HG03159 (cell line): ENCODE measurements around the gene CDK11A.
A peak's percentile ranks its signal among the peaks of the same experiment; 100 is the strongest.
"Not testable (repeated sequence)": the region's sequence is repeated elsewhere in the genome, so short reads cannot be mapped to it uniquely, and the experiment has no call there.

Experiments used
- ATAC-seq: cut with Tn5 transposase; IDR thresholded peaks from one replicate; pipeline ENCODE4 v1.9.1; 2021; ENCODE audit warnings: mild to moderate bottlenecking, moderate library complexity; ENCODE audit not compliant: unreplicated experiment

The CDK11A gene

GRCh38 chr1:1664318-1664717, 59.8 kb downstream of the CDK11A start:
- ATAC-seq: not testable (repeated sequence)

DNA sequence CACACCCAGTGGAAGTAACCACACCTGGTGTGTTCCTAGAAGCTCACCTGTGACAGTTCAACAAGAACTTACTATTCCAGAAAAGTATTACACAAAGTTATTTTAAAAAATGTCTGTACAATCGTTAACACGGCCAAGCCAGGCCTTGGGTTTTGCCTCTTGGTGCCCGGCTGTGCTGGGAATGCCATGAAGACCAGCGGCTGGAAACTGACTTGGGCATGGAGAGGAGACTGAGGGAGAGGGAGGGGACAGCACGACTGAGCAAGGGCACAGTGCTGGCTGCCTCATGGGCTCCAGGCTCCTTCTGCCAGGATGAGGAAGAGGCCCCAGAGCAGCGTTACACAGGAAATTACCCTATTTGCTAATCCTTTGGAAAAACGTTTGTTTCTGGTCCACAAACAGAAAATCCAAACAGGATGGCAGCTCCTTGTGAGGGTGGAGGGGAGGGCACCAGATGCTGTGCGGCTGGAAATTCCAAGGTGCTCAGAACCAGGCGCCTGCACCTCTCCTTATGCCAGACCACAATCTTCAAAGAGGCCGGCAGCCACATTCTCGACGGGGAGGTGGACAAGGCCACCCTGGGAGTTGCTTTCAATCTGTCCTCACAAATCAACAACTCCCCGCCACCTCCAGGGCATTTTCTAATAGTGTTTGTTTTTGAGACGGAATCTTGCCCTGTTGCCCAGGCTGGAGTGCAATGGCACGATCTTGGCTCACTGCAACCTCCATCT, 61.2 kb downstream of the CDK11A start:
- not testable (repeated sequence) for ATAC-seq

DNA sequence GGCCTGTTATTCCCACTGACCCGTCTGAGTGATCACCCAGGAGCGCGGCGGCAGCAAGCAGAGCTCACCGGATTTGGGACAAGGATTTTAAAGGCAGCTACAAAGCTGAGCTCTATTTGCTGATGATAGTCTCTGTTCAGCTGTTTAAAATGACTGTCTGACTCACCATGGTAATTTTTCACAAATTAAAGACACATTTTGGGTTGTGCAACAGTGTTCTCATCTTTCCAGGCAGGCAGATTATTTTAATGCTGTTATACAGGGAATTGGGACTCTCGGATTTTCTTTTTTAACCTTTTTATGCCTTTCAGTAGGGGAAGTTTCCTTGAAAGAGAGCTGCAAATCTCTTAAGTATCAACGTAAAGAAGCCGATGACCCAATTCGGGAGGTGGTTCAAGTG, 61.8 kb downstream of the CDK11A start:
- ATAC-seq: not testable (repeated sequence)

- peak; percentile 73 for ATAC-seq
These were observed 65.3 kb downstream of the CDK11A start, which contains the start of gene CDK11B for GRCh38 chr1:1658583-1659549. Gene CDK11B (minus strand): TSS chr1:1659004. CDS start chr1:1657485, 1,519 bp downstream.
